Measurements from ENCODE around the gene CUTC. TPM values are rescaled to one million over a fixed set of nuclear protein-coding genes. Genes with fewer than 3 reads are reported as not detected.
"Not testable (repeated sequence)": the region's sequence is repeated elsewhere in the genome, so short reads cannot be mapped to it uniquely, and the experiment has no call there.

Gene CUTC
- total and polyA plus RNA-seq, 9 donors: 12.4 to 20.6 (median 14.1) TPM

DNA sequence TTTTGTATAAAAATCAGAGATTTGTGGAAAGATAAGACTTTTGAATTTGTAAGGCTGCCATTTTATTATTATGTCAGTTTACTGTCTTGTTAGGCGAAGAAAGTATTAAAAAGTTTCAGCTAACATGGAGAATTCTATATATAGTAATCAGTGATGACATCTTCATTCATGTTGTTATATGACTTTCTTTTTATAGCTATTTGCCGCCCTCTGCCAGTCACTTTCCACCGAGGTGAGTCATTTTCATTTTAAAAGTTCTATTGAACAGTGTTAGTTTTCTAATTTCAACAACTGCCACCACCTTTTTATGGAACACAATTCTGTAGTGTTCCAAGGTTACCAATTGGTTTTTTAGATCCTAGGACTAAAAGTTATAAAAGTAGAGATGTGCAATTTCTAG, 11.8 kb downstream of the CUTC start:
- H3K9me3 ChIP-seq: no peaks in the 10 kb centered on the region
- intact Hi-C loops (cut with DNase I): no loop called here
- no peak overlapping the region for H3K27ac ChIP-seq
- no peaks in the 10 kb centered on the region for H3K36me3 ChIP-seq
- no peak for DNase-seq
- no peaks in the 10 kb centered on the region for H3K4me1 ChIP-seq (ENCODE audit: insufficient read depth)
- H3K27me3 ChIP-seq: no peaks in the 10 kb centered on the region
- TF ChIP-seq CTCF (IDR thresholded peaks at IDR 0.05) (no peak), EP300 (IDR thresholded peaks at IDR 0.05) (no peak), POLR2A (IDR thresholded peaks at IDR 0.05) (no peak)
- WGBS, 3 donors: 87 to 92% (median 88%) methylated on average over 3 of the region's 3 CpGs
- H3K4me3 ChIP-seq: no peak overlapping the region

- intact Hi-C loops (cut with DNase I); H3K4me1 ChIP-seq (ENCODE audit: insufficient read depth); DNase-seq; H3K36me3 ChIP-seq; H3K9me3 ChIP-seq; H3K27ac ChIP-seq; H3K27me3 ChIP-seq; H3K4me3 ChIP-seq: not testable (repeated sequence)
- WGBS, 3 donors: 85 to 88% (median 85%) methylated on average over 2 of the region's 2 CpGs
Observed at GRCh38 chr10:99746166-99746565, 14.1 kb downstream of the CUTC start.

DNA sequence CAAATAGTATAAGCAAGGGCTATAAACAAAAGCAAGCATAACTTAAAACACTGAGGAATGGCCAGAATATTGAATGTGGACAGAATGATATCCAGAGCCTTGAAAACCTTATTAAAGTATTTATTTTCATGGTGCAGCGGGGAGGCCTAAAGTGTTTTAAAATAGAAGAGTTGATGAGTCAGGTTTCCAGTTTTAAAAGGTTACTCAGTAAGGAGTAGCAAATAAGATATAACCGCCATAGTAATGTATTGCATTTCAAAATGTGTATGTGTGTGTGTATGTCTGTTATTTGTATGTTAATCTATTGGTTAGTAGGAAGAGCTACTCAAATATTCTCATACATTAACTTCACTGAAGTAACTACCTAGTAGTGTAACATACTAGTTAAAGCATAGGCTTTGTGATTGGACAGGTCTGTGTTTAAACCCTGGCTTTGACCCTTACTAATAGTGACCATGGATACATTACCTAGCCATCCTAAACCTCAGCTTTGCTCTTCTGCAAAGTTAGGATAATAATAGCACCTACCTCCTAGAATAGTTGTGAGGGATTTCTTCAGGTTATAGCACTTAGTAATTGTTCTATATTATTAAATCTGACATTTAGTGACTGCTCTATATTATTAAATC, 16.9 kb downstream of the CUTC start:
- intact Hi-C loops (cut with DNase I): no loop called here
- Histone ChIP-seq H3K4me1 (ENCODE audit: insufficient read depth) (no peaks in the 10 kb centered on the region), H3K36me3 (no peaks in the 10 kb centered on the region), H3K27ac (no peak overlapping the region), H3K9me3 (no peaks in the 10 kb centered on the region), H3K27me3 (no peaks in the 10 kb centered on the region), H3K4me3 (no peak overlapping the region)
- 45 to 61% (median 56%) methylated on average over 2 of the region's 2 CpGs for WGBS, 3 donors
- no peak for DNase-seq
- TF ChIP-seq POLR2A (IDR thresholded peaks at IDR 0.05): no peak
- TF ChIP-seq CTCF (IDR thresholded peaks at IDR 0.05): no peak
- no peak for TF ChIP-seq EP300 (IDR thresholded peaks at IDR 0.05)

- H3K27ac ChIP-seq: no peak overlapping the region
- no peaks in the 10 kb centered on the region for H3K36me3 ChIP-seq
- no peak overlapping the region for H3K4me3 ChIP-seq
- no peaks in the 10 kb centered on the region for H3K4me1 ChIP-seq (ENCODE audit: insufficient read depth)
- no peaks in the 10 kb centered on the region for H3K27me3 ChIP-seq
- intact Hi-C loops (cut with DNase I): no loop called here
- TF ChIP-seq CTCF (IDR thresholded peaks at IDR 0.05) (no peak), EP300 (IDR thresholded peaks at IDR 0.05) (no peak), POLR2A (IDR thresholded peaks at IDR 0.05) (no peak)
- DNase-seq: no peak
- H3K9me3 ChIP-seq: no peaks in the 10 kb centered on the region
Observed at GRCh38 chr10:99750641-99751040, 18.6 kb downstream of the CUTC start.

- WGBS, 3 donors: 93 to 99% (median 97%) methylated on average over 1 of the region's 1 CpG
- TF ChIP-seq POLR2A (IDR thresholded peaks at IDR 0.05) (no peak), CTCF (IDR thresholded peaks at IDR 0.05) (no peak), EP300 (IDR thresholded peaks at IDR 0.05) (no peak)
- H3K27ac ChIP-seq: no peak overlapping the region
- H3K36me3 ChIP-seq: no peaks in the 10 kb centered on the region
- DNase-seq: no peak
- intact Hi-C loops (cut with DNase I): no loop called here
- no peaks in the 10 kb centered on the region for H3K4me1 ChIP-seq (ENCODE audit: insufficient read depth)
- H3K4me3 ChIP-seq: no peak overlapping the region
- no peaks in the 10 kb centered on the region for H3K27me3 ChIP-seq
- H3K9me3 ChIP-seq: no peaks in the 10 kb centered on the region
Observed at GRCh38 chr10:99754670-99755069, 22.6 kb downstream of the CUTC start.
